Panc1 (cell line): Measurements from ENCODE around the gene DHRSX. TPM values are rescaled to one million over a fixed set of nuclear protein-coding genes. Genes with fewer than 3 reads are reported as not detected.

Source experiments
- ATAC-seq: fragments of 200-7000 bp; cut with Tn5 transposase; 2 replicates; pipeline ENCODE4 v1.9.1; 2020; ENCODE audit warnings: mild to moderate bottlenecking, moderate library complexity
- BruUV-seq: library from RNA; stranded (reverse); fragments of 400-500 nt; replicated peaks from 2 replicates; lab custom pipeline; 2021; lab: Mats Ljungman, UMichigan
- CTCF ChIA-PET: fragments of 300-600 bp; sonication (Branson Sonifier 250); formaldehyde crosslinking; loops from one replicate; lab custom pipeline; 2022; ENCODE audit warnings: antibody characterized with exemption; lab: Charles Lee
- POLR2A ChIA-PET: fragments of 300-600 bp; sonication (Branson Sonifier 250); formaldehyde crosslinking; loops from one replicate; lab custom pipeline; 2022; ENCODE audit warnings: antibody characterized with exemption; lab: Charles Lee
- DNase-seq: peaks from one replicate; pipeline ENCODE4 v3.0.0-alpha.2; 2010; ENCODE audit warnings: low read depth, low spot score
- H3K27ac ChIP-seq: 2 replicates; pipeline ENCODE4 v1.5.1; 2011; ENCODE audit warnings: mild to moderate bottlenecking, low read length, inconsistent platforms
- H3K27me3 ChIP-seq: fragments of 200-500 bp; sonication (Bioruptor generic); 2 replicates; pipeline ENCODE4 v1.6.0; 2014; ENCODE audit warnings: low read length, inconsistent platforms; ENCODE audit not compliant: control insufficient read depth, insufficient read depth
- H3K36me3 ChIP-seq: fragments of 200-500 bp; sonication (Bioruptor generic); 2 replicates; pipeline ENCODE4 v1.5.1; 2014; ENCODE audit warnings: inconsistent platforms, mild to moderate bottlenecking, low read length, moderate library complexity; ENCODE audit not compliant: control insufficient read depth, insufficient read depth
- H3K4me1 ChIP-seq: 2 replicates; pipeline ENCODE4 v1.5.1; 2011; ENCODE audit warnings: inconsistent platforms, mild to moderate bottlenecking, low read length, moderate library complexity; ENCODE audit not compliant: control insufficient read depth, insufficient read depth
- H3K4me3 ChIP-seq, 2 experiments: 2 replicates each; pipeline ENCODE4 v1.5.1; 2011 to 2012; ENCODE audit warnings: low read depth in 2 of 2, low read length in 2 of 2, mild to moderate bottlenecking in 2 of 2, inconsistent platforms in 1 of 2, moderate library complexity in 1 of 2
- H3K9me3 ChIP-seq: fragments of 200-500 bp; sonication (Bioruptor generic); 2 replicates; pipeline ENCODE4 v1.5.1; 2014; ENCODE audit warnings: low read depth, mild to moderate bottlenecking, inconsistent platforms, low read length, moderate library complexity; ENCODE audit not compliant: control insufficient read depth, insufficient read depth
- CTCF ChIP-seq: fragments of 450-650 bp; IDR thresholded peaks from 2 replicates; pipeline ENCODE4 v1.5.1; 2017; ENCODE audit warnings: mild to moderate bottlenecking
- POLR2AphosphoS5 ChIP-seq: IDR thresholded peaks from 2 replicates; pipeline ENCODE4 v1.6.1; 2012; ENCODE audit warnings: mild to moderate bottlenecking, low read depth, low read length, moderate library complexity
- SIN3A ChIP-seq: IDR thresholded peaks from 2 replicates; pipeline ENCODE4 v1.6.1; 2012; ENCODE audit warnings: low read depth, mild to moderate bottlenecking, low read length, moderate library complexity, borderline replicate concordance; ENCODE audit not compliant: insufficient read depth
- TCF7L2 ChIP-seq: IDR thresholded peaks from 2 replicates; pipeline ENCODE4 v1.6.1; 2011; ENCODE audit warnings: mild to moderate bottlenecking, low read depth, low read length, inconsistent platforms
- in situ Hi-C: cut with HindIII; loops from 2 replicates; pipeline ENCODE4 v1.10.0; 2016; ENCODE audit warnings: low sequenced_read_pairs, low pct_unique_long_range_greater_than_20kb
- intact Hi-C: fragments of 100-400 bp; cut with micrococcal nuclease; formaldehyde crosslinking; loops from one replicate; pipeline ENCODE4 v1.10.0; 2022; ENCODE audit not compliant: unreplicated experiment
- total RNA-seq: library from RNA; stranded (reverse); gene quantifications from one replicate; pipeline ENCODE4 v1.2.1, GENCODE V29; 2021; ENCODE audit not compliant: unreplicated experiment
- TF ChIP-seq, protein P1 (sequence below), 2 experiments: IDR thresholded peaks; 2 replicates each; pipeline ENCODE4 v1.6.1; 2011 to 2012; ENCODE audit warnings: low read depth in 2 of 2, control low read depth in 1 of 2, low read length in 1 of 2, mild to moderate bottlenecking in 1 of 2, moderate library complexity in 1 of 2; ENCODE audit not compliant: insufficient read depth in 1 of 2

Gene DHRSX
- total RNA-seq, 1 experiment from 2014 or later, result 20.1 TPM

DNA sequence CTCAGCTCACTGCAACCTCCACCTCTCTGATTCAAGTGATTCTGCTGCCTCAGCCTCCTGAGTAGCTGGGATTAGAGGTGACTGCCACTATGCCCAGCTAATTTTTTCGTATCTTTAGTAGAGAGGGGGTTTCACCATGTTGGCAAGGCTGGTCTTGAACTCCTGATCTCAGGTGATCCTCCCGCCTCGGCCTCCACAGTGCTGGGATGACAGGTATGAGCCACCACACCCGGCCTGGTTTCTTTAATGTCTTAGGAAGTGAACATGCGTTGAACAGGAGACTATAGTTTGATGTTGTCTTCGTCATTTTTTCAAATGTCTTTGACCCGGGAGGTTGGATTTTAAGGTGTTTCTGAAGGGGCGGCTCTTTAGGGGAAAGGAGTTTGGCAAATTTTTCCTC is 91.0 kb downstream of the DHRSX start:
- Histone ChIP-seq H3K27ac (no peak overlapping the region), H3K27me3 (no peaks in the 10 kb centered on the region), H3K36me3 (no peaks in the 10 kb centered on the region), H3K4me1 (no peaks in the 10 kb centered on the region), H3K4me3 (no peak overlapping the region), H3K9me3 (no peaks in the 10 kb centered on the region)
- POLR2A ChIA-PET, result no interaction called here
- in situ Hi-C loops (no loop called here), intact Hi-C loops (no loop called here)
- ATAC-seq (no peak), DNase-seq (no peak)
- BruUV-seq, result no TSS peak
- CTCF ChIA-PET, result no interaction called here
- TF ChIP-seq SIN3A (no peak), POLR2AphosphoS5 (no peak)
- TF ChIP-seq, protein P1, sequence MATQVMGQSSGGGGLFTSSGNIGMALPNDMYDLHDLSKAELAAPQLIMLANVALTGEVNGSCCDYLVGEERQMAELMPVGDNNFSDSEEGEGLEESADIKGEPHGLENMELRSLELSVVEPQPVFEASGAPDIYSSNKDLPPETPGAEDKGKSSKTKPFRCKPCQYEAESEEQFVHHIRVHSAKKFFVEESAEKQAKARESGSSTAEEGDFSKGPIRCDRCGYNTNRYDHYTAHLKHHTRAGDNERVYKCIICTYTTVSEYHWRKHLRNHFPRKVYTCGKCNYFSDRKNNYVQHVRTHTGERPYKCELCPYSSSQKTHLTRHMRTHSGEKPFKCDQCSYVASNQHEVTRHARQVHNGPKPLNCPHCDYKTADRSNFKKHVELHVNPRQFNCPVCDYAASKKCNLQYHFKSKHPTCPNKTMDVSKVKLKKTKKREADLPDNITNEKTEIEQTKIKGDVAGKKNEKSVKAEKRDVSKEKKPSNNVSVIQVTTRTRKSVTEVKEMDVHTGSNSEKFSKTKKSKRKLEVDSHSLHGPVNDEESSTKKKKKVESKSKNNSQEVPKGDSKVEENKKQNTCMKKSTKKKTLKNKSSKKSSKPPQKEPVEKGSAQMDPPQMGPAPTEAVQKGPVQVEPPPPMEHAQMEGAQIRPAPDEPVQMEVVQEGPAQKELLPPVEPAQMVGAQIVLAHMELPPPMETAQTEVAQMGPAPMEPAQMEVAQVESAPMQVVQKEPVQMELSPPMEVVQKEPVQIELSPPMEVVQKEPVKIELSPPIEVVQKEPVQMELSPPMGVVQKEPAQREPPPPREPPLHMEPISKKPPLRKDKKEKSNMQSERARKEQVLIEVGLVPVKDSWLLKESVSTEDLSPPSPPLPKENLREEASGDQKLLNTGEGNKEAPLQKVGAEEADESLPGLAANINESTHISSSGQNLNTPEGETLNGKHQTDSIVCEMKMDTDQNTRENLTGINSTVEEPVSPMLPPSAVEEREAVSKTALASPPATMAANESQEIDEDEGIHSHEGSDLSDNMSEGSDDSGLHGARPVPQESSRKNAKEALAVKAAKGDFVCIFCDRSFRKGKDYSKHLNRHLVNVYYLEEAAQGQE (IDR thresholded peaks at IDR 0.05; ENCODE audit: insufficient read depth in 1 of 2, low read depth in 2 of 2, low read length in 1 of 2), result no peak

GRCh38 chrX:2408856-2409255 is 91.9 kb downstream of the DHRSX start:
- no peaks in the 10 kb centered on the region for H3K36me3 ChIP-seq
- no peak overlapping the region for H3K27ac ChIP-seq
- intact Hi-C loops (no loop called here), in situ Hi-C loops (no loop called here)
- no TSS peak for BruUV-seq
- ChIA-PET CTCF (no interaction called here), POLR2A (no interaction called here)
- H3K4me1 ChIP-seq, result no peaks in the 10 kb centered on the region
- no peak for ATAC-seq
- no peaks in the 10 kb centered on the region for H3K9me3 ChIP-seq
- TF ChIP-seq CTCF (no peak), TCF7L2 (no peak)
- no peak for DNase-seq
- no peaks in the 10 kb centered on the region for H3K27me3 ChIP-seq
- no peak overlapping the region for H3K4me3 ChIP-seq

DNA sequence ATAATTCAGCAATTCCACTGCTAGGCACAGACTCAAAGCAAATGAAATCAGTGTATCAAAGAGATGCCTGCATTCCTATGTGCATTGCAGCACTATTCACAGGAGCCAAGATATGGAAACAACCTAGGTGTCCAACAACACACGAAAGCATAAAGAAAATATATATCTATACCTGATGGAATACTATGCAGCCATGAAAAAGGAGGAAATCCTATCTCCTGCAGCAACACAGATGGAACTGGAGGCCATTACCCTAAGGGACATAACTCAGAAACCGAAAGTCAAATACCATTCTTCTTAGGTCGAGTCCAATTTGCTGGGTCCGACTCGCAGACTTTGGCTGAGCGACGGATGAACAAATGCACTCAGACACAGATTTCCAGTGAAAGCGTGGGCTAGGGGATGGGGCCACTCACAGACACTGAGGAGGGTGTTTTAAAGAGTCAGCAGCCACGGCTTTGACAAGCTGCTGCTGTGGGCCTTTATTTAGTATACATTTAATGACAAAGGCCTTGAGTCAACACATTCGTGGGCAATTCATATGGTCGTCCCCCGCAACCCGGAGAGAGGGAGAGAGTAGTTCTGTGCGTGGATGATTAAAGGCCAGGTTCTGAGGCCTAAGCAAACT is 93.8 kb downstream of the DHRSX start:
- BruUV-seq, result no TSS peak
- no peak for DNase-seq
- Histone ChIP-seq H3K4me3 (no peak overlapping the region), H3K36me3 (no peaks in the 10 kb centered on the region), H3K27me3 (no peaks in the 10 kb centered on the region), H3K4me1 (no peaks in the 10 kb centered on the region), H3K27ac (no peak overlapping the region), H3K9me3 (no peaks in the 10 kb centered on the region)
- no peak for ATAC-seq
- in situ Hi-C loops, result no loop called here
- intact Hi-C loops, result no loop called here
- ChIA-PET CTCF (no interaction called here), POLR2A (no interaction called here)
- no peak for TF ChIP-seq CTCF
- TF ChIP-seq, protein P1 (IDR thresholded peaks at IDR 0.05; ENCODE audit: insufficient read depth in 1 of 2, low read depth in 2 of 2, low read length in 1 of 2), result no peak
